Activated naive CD4-positive, alpha-beta T cell treated with anti-CD3 and anti-CD28 coated beads, Interleukin-2, amount 10 ng/mL, durations not matched to agents 5 hours and 36 hours (primary cell): ENCODE measurements around the gene CS. TPM values are rescaled to one million over a fixed set of nuclear protein-coding genes. Genes with fewer than 3 reads are reported as not detected.

ENCODE experiments used
- total RNA-seq, 2 experiments: library from RNA; stranded (reverse); gene quantifications; one replicate each; pipeline ENCODE4 v1.2.3, GENCODE V29; 2021

CS gene
- total RNA-seq: 100 to 1,000 TPM; 190 to 197 TPM

GRCh38 chr12:56299853-56300643, at the start of gene CS:
Gene CS, minus strand, starts transcription at chr12:56300330. Its CDS starts 129 bp downstream, at chr12:56300201.

GRCh38 chr12:56338308-56339157, 38.4 kb upstream of the CS start, which contains the start of gene IL23A:
Gene IL23A, plus strand, starts transcription at chr12:56338884. Its CDS starts 161 bp downstream, at chr12:56339045.

DNA sequence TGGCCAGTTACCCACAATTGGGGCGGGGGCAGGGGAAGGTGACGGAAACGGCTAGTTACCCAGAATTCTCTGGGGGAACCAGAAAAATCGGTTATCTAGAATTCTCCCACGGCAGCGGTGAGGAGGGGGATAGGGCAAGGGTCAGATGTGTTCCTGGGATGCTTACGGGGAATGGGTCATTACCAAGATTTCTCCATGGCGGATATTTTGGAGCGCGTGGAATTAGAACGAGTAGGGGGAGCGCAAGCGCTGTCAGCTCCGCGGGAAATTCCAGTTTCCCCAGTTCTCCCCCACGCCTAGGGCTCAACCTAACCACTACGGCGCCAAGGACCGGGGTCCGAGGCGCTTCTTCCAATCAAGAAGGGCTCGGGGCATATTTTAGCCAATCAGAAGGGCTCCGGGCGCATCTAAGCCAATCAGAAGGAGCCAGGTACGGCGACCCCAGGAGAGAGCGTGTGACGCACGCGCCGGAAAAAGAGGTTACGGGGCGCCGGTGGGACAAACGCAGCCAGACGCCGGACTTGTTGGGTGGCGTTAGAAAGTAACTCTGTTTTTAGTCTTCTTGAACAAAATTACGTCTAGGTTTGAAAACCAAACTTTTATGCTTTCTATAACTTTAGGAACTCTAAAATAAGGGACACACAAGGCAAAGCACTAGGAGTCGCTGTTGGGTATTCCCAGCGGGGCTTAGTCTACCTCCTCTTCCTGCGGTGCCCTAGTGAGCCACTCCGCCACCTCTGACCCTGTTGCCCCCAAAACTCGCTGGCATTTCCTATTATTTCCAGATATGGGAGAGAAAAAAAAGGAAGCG, 33.8 kb upstream of the CS start, which contains the start of gene PAN2:
Gene PAN2, minus strand, starts transcription at position 322 of the 811 bp plus-strand sequence. CDS start 906 bp downstream, outside the sequence.

DNA sequence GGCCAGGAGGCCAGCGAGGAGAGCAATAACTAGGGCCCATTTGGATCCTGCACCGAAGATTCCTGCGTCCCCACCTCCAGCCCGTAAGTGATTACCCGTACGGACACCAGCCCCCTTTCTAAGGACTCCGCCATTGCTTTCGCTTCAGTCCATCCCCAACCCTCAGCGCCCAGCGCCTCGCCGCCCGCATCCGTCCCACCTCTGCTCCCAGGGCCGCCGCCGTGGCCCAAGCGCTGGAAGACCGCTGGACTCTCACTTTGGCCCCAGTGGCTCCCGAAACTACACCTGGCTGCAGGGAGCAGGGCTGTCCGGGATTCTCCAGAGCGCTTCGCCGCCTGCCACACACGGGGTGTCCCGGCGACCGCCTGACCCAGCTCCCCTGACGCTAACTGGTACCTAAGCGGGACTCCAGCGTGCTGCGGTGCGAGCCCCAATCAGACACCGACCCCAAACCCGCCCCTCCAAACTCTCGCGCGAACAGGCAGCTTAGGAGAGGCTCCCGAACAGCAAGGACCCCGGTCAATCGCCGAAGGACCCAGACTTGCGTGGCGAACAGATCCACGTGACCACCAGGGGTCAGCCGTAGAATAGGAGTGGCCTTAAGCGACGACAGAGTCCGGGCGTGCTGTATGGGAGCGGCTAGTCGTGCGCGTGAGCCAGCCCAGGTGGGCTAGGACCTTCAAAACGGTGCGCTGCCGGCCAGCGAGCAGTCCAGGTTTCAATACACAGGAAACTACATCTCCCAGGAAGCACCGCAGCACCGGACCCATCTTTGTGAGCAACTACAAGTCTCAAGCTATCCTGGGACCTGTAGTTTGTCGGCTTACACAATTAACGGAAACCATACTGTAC, 15.7 kb upstream of the CS start, which contains the start of gene CNPY2:
Gene CNPY2, minus strand, starts transcription at position 367 of the 852 bp plus-strand sequence. CDS start 771 bp downstream, outside the sequence.

DNA sequence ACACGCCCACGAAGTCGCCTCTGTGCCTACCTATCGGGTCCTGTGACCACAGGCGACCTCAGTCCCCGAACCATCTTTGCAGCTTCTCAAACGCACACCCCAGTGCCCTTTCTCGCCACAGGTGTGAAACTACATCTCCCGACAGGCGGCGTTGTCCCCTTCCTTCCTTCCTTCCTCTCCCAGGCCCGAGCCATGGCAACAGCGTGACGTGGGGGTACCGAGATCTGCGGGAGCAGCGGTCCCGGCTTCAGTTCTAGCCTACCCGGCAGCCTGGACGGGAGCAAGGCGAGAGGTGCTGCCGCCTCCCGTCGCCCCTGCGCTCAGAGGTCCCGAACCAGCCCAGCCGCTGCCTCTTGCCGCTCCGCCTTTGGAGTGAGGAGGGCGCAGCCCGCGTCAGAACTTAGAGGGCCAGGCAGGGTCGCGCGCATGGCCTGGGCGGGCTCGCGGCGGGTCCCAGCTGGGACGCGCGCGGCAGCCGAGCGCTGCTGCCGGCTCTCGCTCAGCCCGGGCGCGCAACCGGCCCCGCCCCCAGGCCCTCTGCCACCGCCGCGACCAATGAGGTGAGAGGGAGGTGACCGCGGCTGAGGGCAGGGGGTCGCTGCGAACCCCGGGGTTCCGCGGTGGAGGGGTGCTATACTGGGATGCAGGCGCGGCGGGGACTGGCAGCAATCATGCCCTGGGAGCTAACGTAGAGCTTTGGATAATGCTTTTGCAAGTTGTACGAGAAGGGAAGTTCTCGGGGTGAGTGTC, 33.3 kb downstream of the CS start, which contains the start of gene COQ10A:
Gene COQ10A, plus strand, starts transcription at position 250 of the 750 bp plus-strand sequence. Its CDS starts 177 bp downstream, at position 427.

GRCh38 chr12:56258068-56258819, 41.9 kb downstream of the CS start, which contains the start of gene ANKRD52:
Gene ANKRD52, minus strand, starts transcription at chr12:56258384. Its CDS starts 115 bp downstream, at chr12:56258269.

GRCh38 chr12:56229916-56230431, 70.2 kb downstream of the CS start, which contains the start of gene SLC39A5:
Gene SLC39A5, plus strand, starts transcription at chr12:56230051. Its CDS starts 1,224 bp downstream, at chr12:56231275.

GRCh38 chr12:56224102-56224701, 75.9 kb downstream of the CS start, which contains the start of gene NABP2:
Gene NABP2, plus strand, starts transcription at chr12:56224342. Its CDS starts 515 bp downstream, at chr12:56224857.

GRCh38 chr12:56221757-56222530, 78.2 kb downstream of the CS start, which contains the start of gene RNF41:
Gene RNF41, minus strand, starts transcription at chr12:56221922. Its CDS starts 7,875 bp downstream, at chr12:56214047.

Other genes with a start within 250 kb of the CS start
- gene ERBB3, start 220.2 kb downstream of the CS start, total RNA-seq: 1 to 10 TPM; 1.7 to 2.1 TPM
- gene PA2G4, start 195.8 kb downstream of the CS start, total RNA-seq: 100 to 1,000 TPM; 215 to 216 TPM
- gene RPL41, start 183.7 kb downstream of the CS start, total RNA-seq: 1,000 to 10,000 TPM; 4,850 to 4,973 TPM
- gene ZC3H10, start 182.1 kb downstream of the CS start, total RNA-seq: 1 to 10 TPM; 8.3 to 8.7 TPM
- 100 to 1,000 TPM; 319 to 322 TPM for gene ESYT1, start 172.1 kb downstream of the CS start, total RNA-seq
- gene MYL6B, start 147.7 kb downstream of the CS start, total RNA-seq: 10 to 100 TPM; 40.3 to 42.7 TPM
- gene MYL6, start 142.0 kb downstream of the CS start, total RNA-seq: 1,000 to 10,000 TPM; 1,338 to 1,378 TPM
- gene SMARCC2, start 110.8 kb downstream of the CS start, total RNA-seq: 100 to 1,000 TPM; 129 to 131 TPM
- 10 to 100 TPM; 31.6 to 33.1 TPM for gene RNF41, start 78.4 kb downstream of the CS start, total RNA-seq
- gene NABP2, start 76.0 kb downstream of the CS start, total RNA-seq: 10 to 100 TPM; 39.3 to 41.8 TPM
- under 1 TPM; 0.51 to 0.58 TPM for gene SLC39A5, start 70.3 kb downstream of the CS start, total RNA-seq
- 10 to 100 TPM; 32.0 to 39.6 TPM for gene ANKRD52, start 41.9 kb downstream of the CS start, total RNA-seq
- gene COQ10A, start 33.4 kb downstream of the CS start, total RNA-seq: 10 to 100 TPM; 15.2 to 19.4 TPM
- 100 to 1,000 TPM in 1 of 2 experiments, 10 to 100 TPM in 1; 95.0 to 103 TPM for gene CNPY2, start 15.7 kb upstream of the CS start, total RNA-seq
- 10 to 100 TPM; 82.8 to 85.2 TPM for gene PAN2, start 33.7 kb upstream of the CS start, total RNA-seq
- 10 to 100 TPM; 15.8 to 17.3 TPM for gene IL23A, start 38.6 kb upstream of the CS start, total RNA-seq
- gene STAT2, start 59.8 kb upstream of the CS start, total RNA-seq: 100 to 1,000 TPM; 172 to 182 TPM
- gene APOF, start 62.5 kb upstream of the CS start, total RNA-seq: not detected
- 10 to 100 TPM; 42.9 to 44.1 TPM for gene TIMELESS, start 149.1 kb upstream of the CS start, total RNA-seq
- not detected for gene MIP, start 154.3 kb upstream of the CS start, total RNA-seq
- gene SPRYD4, start 168.2 kb upstream of the CS start, total RNA-seq: 1 to 10 TPM; 3.4 to 3.6 TPM
- 1 to 10 TPM; 1.7 to 1.8 TPM for gene GLS2, start 187.8 kb upstream of the CS start, total RNA-seq
- 1 to 10 TPM; 1.7 to 2.3 TPM for gene RBMS2, start 221.5 kb upstream of the CS start, total RNA-seq